Uterus (tissue), 2 donors: ENCODE data around the gene TBR1.

Experiments used
- POLR2A ChIP-seq, 2 donors: fragments of 450-650 bp; IDR thresholded peaks; one replicate each; pipeline ENCODE4 v1.6.1; 2016; ENCODE audit warnings: antibody characterized with exemption in 2 of 2, mild to moderate bottlenecking in 1 of 2, moderate library complexity in 1 of 2
- TF ChIP-seq, protein P1 (sequence below), 4 experiments: fragments of 200-600 bp in 2 of 4; fragments of 450-650 bp in 2 of 4; sonication (generic) in 2 of 4; IDR thresholded peaks; one replicate each; pipeline ENCODE4 v1.5.1; 2016 to 2019; ENCODE audit warnings: antibody characterized with exemption in 4 of 4, mild to moderate bottlenecking in 2 of 4, moderate library complexity in 1 of 4

DNA sequence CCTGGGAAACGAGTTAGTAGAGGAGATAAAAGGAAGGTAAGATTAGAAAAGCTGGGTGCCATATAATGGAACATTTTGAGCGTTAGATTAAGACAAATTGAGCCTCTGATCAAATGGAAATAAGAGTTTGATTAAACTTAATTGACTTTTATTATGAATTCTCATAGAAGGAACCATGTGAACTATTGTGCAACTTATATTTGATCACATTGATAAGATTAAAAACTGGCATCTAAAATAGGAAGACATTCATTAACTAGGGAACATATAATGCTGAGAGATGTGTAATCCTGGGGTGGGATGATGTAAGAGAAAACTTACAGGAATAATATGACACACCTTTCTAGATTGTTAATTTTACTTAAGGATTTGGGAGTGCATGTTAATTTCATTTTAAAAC lies 22.5 kb downstream of the TBR1 start:
- TF ChIP-seq, protein P1, sequence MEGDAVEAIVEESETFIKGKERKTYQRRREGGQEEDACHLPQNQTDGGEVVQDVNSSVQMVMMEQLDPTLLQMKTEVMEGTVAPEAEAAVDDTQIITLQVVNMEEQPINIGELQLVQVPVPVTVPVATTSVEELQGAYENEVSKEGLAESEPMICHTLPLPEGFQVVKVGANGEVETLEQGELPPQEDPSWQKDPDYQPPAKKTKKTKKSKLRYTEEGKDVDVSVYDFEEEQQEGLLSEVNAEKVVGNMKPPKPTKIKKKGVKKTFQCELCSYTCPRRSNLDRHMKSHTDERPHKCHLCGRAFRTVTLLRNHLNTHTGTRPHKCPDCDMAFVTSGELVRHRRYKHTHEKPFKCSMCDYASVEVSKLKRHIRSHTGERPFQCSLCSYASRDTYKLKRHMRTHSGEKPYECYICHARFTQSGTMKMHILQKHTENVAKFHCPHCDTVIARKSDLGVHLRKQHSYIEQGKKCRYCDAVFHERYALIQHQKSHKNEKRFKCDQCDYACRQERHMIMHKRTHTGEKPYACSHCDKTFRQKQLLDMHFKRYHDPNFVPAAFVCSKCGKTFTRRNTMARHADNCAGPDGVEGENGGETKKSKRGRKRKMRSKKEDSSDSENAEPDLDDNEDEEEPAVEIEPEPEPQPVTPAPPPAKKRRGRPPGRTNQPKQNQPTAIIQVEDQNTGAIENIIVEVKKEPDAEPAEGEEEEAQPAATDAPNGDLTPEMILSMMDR (IDR thresholded peaks at IDR 0.05): no peak
- no peak for TF ChIP-seq POLR2A (IDR thresholded peaks at IDR 0.05)
